B cell (primary cell): ENCODE results near the gene TFCP2. TPM values are rescaled to one million over a fixed set of nuclear protein-coding genes. Genes with fewer than 3 reads are reported as not detected.

Source experiments
- ATAC-seq: fragments of 200-7000 bp; cut with Tn5 transposase; one replicate; pipeline ENCODE4 v1.10.0; 2021; ENCODE audit warnings: low read depth, mild to moderate bottlenecking, moderate number of reproducible peaks, moderate library complexity
- CTCF ChIA-PET: fragments of 350-600 bp; sonication (Branson Sonifier 250); formaldehyde crosslinking; loops from one replicate; lab custom pipeline; 2021; ENCODE audit warnings: antibody characterized with exemption, inconsistent platforms; lab: Charles Lee
- POLR2A ChIA-PET: fragments of 350-600 bp; sonication (Branson Sonifier 250); formaldehyde crosslinking; loops from one replicate; lab custom pipeline; 2021; ENCODE audit warnings: antibody characterized with exemption; lab: Charles Lee
- DNase-seq: peaks from one replicate; pipeline ENCODE4 v3.0.0; 2013
- H2AFZ ChIP-seq: 2 replicates; pipeline ENCODE4 v1.6.1; 2012; ENCODE audit warnings: mild to moderate bottlenecking, low read depth, low read length; ENCODE audit not compliant: insufficient read depth, poor library complexity, severe bottlenecking
- H3K27ac ChIP-seq, 2 donors: 1 replicate in 1 of 2; 2 replicates in 1 of 2; pipeline ENCODE4 v1.5.1; 2012 to 2013; ENCODE audit warnings: low read length in 2 of 2, mild to moderate bottlenecking in 2 of 2, moderate library complexity in 1 of 2
- H3K27me3 ChIP-seq, 4 experiments: fragments of 200-600 bp in 1 of 4; sonication (generic) in 1 of 4; replicated peaks in 1 of 4; 1 replicate in 2 of 4; 2 replicates in 2 of 4; pipeline versions ENCODE4 v1.6.1 to v1.7.0; 2013 to 2016; ENCODE audit warnings: low read length in 3 of 4, mild to moderate bottlenecking in 2 of 4, mixed read lengths in 1 of 4, moderate library complexity in 1 of 4; ENCODE audit not compliant: insufficient read depth in 4 of 4, control insufficient read depth in 3 of 4; ENCODE audit errors: control extremely low read depth in 1 of 4
- H3K36me3 ChIP-seq, 2 experiments: replicated peaks in 1 of 2; 1 replicate in 1 of 2; 2 replicates in 1 of 2; pipeline versions ENCODE4 v1.6.1 to v1.7.1; 2013; ENCODE audit warnings: low read length in 1 of 2; ENCODE audit not compliant: insufficient read depth in 2 of 2, control insufficient read depth in 1 of 2; ENCODE audit errors: control extremely low read depth in 1 of 2, extremely low read depth in 1 of 2
- H3K4me1 ChIP-seq, 2 donors: fragments of 200-600 bp in 1 of 2; sonication (generic) in 1 of 2; 1 replicate in 1 of 2; 2 replicates in 1 of 2; pipeline versions ENCODE4 v1.5.1 to v1.6.1; 2013 to 2017; ENCODE audit warnings: low read length in 2 of 2; ENCODE audit not compliant: control insufficient read depth in 2 of 2, insufficient read depth in 2 of 2
- H3K4me2 ChIP-seq: replicated peaks from 2 replicates; pipeline ENCODE3; 2012; ENCODE audit warnings: mild to moderate bottlenecking, low read depth, low read length; ENCODE audit not compliant: poor library complexity, severe bottlenecking
- H3K4me3 ChIP-seq, 5 experiments: fragments of 200-600 bp in 1 of 5; sonication (generic) in 1 of 5; 1 replicate in 3 of 5; 2 replicates in 2 of 5; pipeline versions ENCODE4 v1.5.1 to v1.7.0; 2011 to 2016; ENCODE audit warnings: low read length in 4 of 5, mild to moderate bottlenecking in 4 of 5, low read depth in 2 of 5, control low read depth in 1 of 5, moderate library complexity in 1 of 5; ENCODE audit not compliant: insufficient read depth in 1 of 5; ENCODE audit errors: control extremely low read depth in 1 of 5, extremely low read depth in 1 of 5
- H3K79me2 ChIP-seq: fragments of 200-600 bp; sonication (generic); one replicate; pipeline ENCODE4 v1.6.0; 2016; ENCODE audit warnings: low read length; ENCODE audit not compliant: control insufficient read depth, insufficient read depth
- H3K9ac ChIP-seq: fragments of 200-600 bp; sonication (generic); 2 replicates; pipeline ENCODE4 v1.6.1; 2017; ENCODE audit warnings: mild to moderate bottlenecking, low read length, moderate library complexity
- H3K9me3 ChIP-seq, 3 donors: one replicate each; pipeline versions ENCODE4 v1.6.1 to v1.7.1; 2013; ENCODE audit warnings: low read length in 2 of 3; ENCODE audit not compliant: control insufficient read depth in 2 of 3, insufficient read depth in 1 of 3; ENCODE audit errors: control extremely low read depth in 1 of 3
- H4K20me1 ChIP-seq: 2 replicates; pipeline ENCODE4 v1.6.0; 2012; ENCODE audit warnings: mild to moderate bottlenecking, low read length; ENCODE audit not compliant: insufficient read depth, control insufficient read depth, poor library complexity, severe bottlenecking
- H3K27ac Mint-ChIP-seq: one replicate; pipeline ENCODE4 v1.8.0; 2021; ENCODE audit warnings: mixed read lengths
- H3K27me3 Mint-ChIP-seq: one replicate; pipeline ENCODE4 v1.8.0; 2021; ENCODE audit warnings: mixed read lengths
- H3K4me1 Mint-ChIP-seq: one replicate; pipeline ENCODE4 v1.8.0; 2021; ENCODE audit warnings: mixed read lengths
- H3K4me3 Mint-ChIP-seq: one replicate; pipeline ENCODE4 v1.8.0; 2021; ENCODE audit warnings: mixed read lengths
- H3K9me3 Mint-ChIP-seq: one replicate; pipeline ENCODE4 v1.8.0; 2022; ENCODE audit warnings: mixed read lengths; ENCODE audit not compliant: insufficient read depth
- CTCF ChIP-seq: fragments of 200-600 bp; IDR thresholded peaks from one replicate; pipeline ENCODE4 v1.8.0; 2022; ENCODE audit warnings: antibody characterized with exemption, mild to moderate bottlenecking
- EZH2 ChIP-seq: IDR thresholded peaks from 2 replicates; pipeline ENCODE4 v1.6.1; 2012; ENCODE audit warnings: borderline replicate concordance, low read depth, mild to moderate bottlenecking, moderate library complexity, low read length; ENCODE audit not compliant: insufficient read depth, poor library complexity, severe bottlenecking
- WGBS: methylation state at CpG from one replicate; pipeline ENCODE4 v1.1.5; 2013; ENCODE audit warnings: missing lambda C conversion rate; ENCODE audit not compliant: insufficient coverage; 5-methylcytosine and 5-hydroxymethylcytosine counted together
- intact Hi-C: fragments of 100-400 bp; cut with micrococcal nuclease; formaldehyde crosslinking; loops from one replicate; pipeline ENCODE4 v1.10.0; 2022
- polyA plus RNA-seq: library from polyadenylated mRNA; depleted of rRNA; stranded (reverse); fragments of >200 nt; gene quantifications from 2 replicates; pipeline ENCODE4 v1.2.3, GENCODE V29; 2012
- total RNA-seq, 2 donors: library from RNA; stranded (reverse); fragments of 120-200 nt in 1 of 2; gene quantifications; 1 replicate in 1 of 2; 2 replicates in 1 of 2; pipeline versions ENCODE4 v1.2.3 to v1.2.4, GENCODE V29; 2013 to 2022

The TFCP2 gene
- total and polyA plus RNA-seq, 2 donors (not counting 1 experiment from before 2014, with no cell fraction given), result 12.1 to 38.8 TPM

DNA sequence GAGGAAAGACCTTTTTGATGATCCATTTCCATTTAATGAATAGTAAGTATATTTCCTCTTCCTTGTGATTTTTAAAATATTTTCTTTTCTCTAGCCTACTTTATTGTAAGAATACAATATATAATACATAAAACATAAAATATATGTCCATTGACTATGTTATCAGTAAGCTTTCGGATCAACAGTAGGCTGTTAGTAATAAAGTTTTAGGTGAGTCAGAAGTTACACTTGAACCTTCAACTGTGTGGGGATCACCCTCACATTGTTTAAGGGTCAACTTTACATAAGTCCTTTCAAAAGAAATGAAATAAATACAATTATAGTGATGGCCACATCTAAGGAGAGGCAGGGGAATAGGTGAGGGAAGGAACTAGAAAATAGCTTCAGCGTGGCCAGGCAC lies 5.0 kb upstream of the TFCP2 start:
- H3K27ac Mint-ChIP-seq, result no peak overlapping the region
- Histone ChIP-seq H3K36me3 (no peaks in the 10 kb centered on the region), H3K9me3 (no peaks in the 10 kb centered on the region), H4K20me1 (no peaks in the 10 kb centered on the region), H3K4me3 (no peak overlapping the region), H3K4me1 (peaks cover 0 to 4% of the 10 kb centered on the region in 2 donors), H3K27me3 (no peaks in the 10 kb centered on the region), H3K9ac (no peak overlapping the region), H3K79me2 (peaks cover 11% of the 10 kb centered on the region), H2AFZ (no peak overlapping the region), H3K27ac (no peak overlapping the region), H3K4me2 (no peak overlapping the region)
- no peaks in the 10 kb centered on the region for H3K9me3 Mint-ChIP-seq
- ChIA-PET POLR2A (interaction anchor here (0.7 kb wide), 1 partner anchor 40 kb away, joined by 3 read pairs; the partner anchor contains the start of gene POU6F1), CTCF (no interaction called here)
- ATAC-seq (no peak), DNase-seq (no peak)
- 100% methylated on average over 1 of the region's 2 CpGs for WGBS
- TF ChIP-seq CTCF (no peak), EZH2 (no peak)
- no peaks in the 10 kb centered on the region for H3K27me3 Mint-ChIP-seq
- H3K4me1 Mint-ChIP-seq, result peaks cover 3% of the 10 kb centered on the region
- intact Hi-C loops, result no loop called here
- H3K4me3 Mint-ChIP-seq, result no peak overlapping the region

GRCh38 chr12:51174501-51174900 lies 1.6 kb upstream of the TFCP2 start:
- CTCF ChIA-PET, result no interaction called here
- POLR2A ChIA-PET, result interaction anchor here (0.8 kb wide), 1 partner anchor 44 kb away, joined by 3 read pairs; the partner anchor contains the start of gene POU6F1

More at GRCh38 chr12:51174501-51174900, 1.6 kb upstream of the TFCP2 start:
- intact Hi-C loops, result loop anchor here (5.0 kb wide), 1 partner anchor 148 kb away; the partner anchor contains the start of gene BIN2
- peaks cover 37% of the 10 kb centered on the region for H3K79me2 ChIP-seq
- H3K27me3 ChIP-seq, result no peaks in the 10 kb centered on the region
- peaks cover 4% of the 10 kb centered on the region for H4K20me1 ChIP-seq
- no peak for DNase-seq
- H3K9ac ChIP-seq, result no peak overlapping the region
- no peak overlapping the region for H2AFZ ChIP-seq
- peaks cover 13% of the 10 kb centered on the region for H3K4me1 Mint-ChIP-seq
- no peak overlapping the region for H3K27ac Mint-ChIP-seq
- no peak overlapping the region for H3K4me2 ChIP-seq
- ATAC-seq, result no peak
- no peaks in the 10 kb centered on the region for H3K27me3 Mint-ChIP-seq
- H3K36me3 ChIP-seq, result no peaks in the 10 kb centered on the region
- no peaks in the 10 kb centered on the region for H3K9me3 Mint-ChIP-seq
- H3K4me1 ChIP-seq, result peaks cover 16 to 19% of the 10 kb centered on the region in 2 donors
- TF ChIP-seq EZH2 (no peak), CTCF (no peak)
- no peak overlapping the region for H3K27ac ChIP-seq
- H3K4me3 Mint-ChIP-seq, result peak overlapping the region; percentile 33
- no peak overlapping the region for H3K4me3 ChIP-seq
- H3K9me3 ChIP-seq, result no peaks in the 10 kb centered on the region
- WGBS, result 83% methylated on average over 1 of the region's 1 CpG
